ENCODE measurements around the gene FAM110C. TPM values are rescaled to one million over a fixed set of nuclear protein-coding genes. Genes with fewer than 3 reads are reported as not detected.

Gene FAM110C
- total and polyA plus RNA-seq, 9 of the 15 experiments (the other 6 are each of a cell fraction or from before 2014, with no cell fraction given) = not detected

- FAIRE-seq = no peak
- 0% methylated on average over 4 of the region's 4 CpGs for WGBS (ENCODE audit: insufficient coverage, low coverage, missing lambda C conversion rate)
- no TSS peak for BruUV-seq (replicated peaks)
Observed at GRCh38 chr2:80378-80777, 34.1 kb upstream of the FAM110C start.

More at GRCh38 chr2:80378-80777, 34.1 kb upstream of the FAM110C start:
- Histone ChIP-seq H3K9me1 (ENCODE audit: control insufficient read depth, insufficient read depth, low read length) (no peaks in the 10 kb centered on the region), H3K4me3 (no peak overlapping the region), H3K36me3 (ENCODE audit: control insufficient read depth, insufficient read depth, low read length) (no peaks in the 10 kb centered on the region), H3K4me1 (replicated peaks in 1 of 2; ENCODE audit: control insufficient read depth in 2 of 2, insufficient read depth in 2 of 2, low read length in 2 of 2) (no peaks in the 10 kb centered on the region), H3K9me3 (replicated peaks; ENCODE audit: control insufficient read depth, insufficient read depth, low read depth, low read length) (no peaks in the 10 kb centered on the region), H3K27me3 (ENCODE audit: control insufficient read depth in 2 of 2, insufficient read depth in 2 of 2, low read length in 2 of 2) (no peaks in the 10 kb centered on the region), H3K79me2 (ENCODE audit: control insufficient read depth, insufficient read depth, low read length) (no peaks in the 10 kb centered on the region), H3K27ac (ENCODE audit: extremely low read depth, low read depth, low read length) (no peak overlapping the region), H3K9ac (ENCODE audit: insufficient read depth in 1 of 2, low read depth in 2 of 2, low read length in 2 of 2) (no peak overlapping the region), H4K20me1 (replicated peaks; ENCODE audit: control insufficient read depth, insufficient read depth, low read length) (no peaks in the 10 kb centered on the region), H2AFZ (ENCODE audit: low read depth, low read length) (no peak overlapping the region), H3K4me2 (ENCODE audit: insufficient read depth, low read length) (no peak overlapping the region)
- CTCF ChIA-PET (ENCODE audit: low intra/inter-chr PET ratio) = no interaction called here
- intact Hi-C loops (cut with micrococcal nuclease) (no loop called here), in situ Hi-C loops (cut with MboI) (no loop called here)
- POLR2A ChIA-PET = no interaction called here
- no peak for ATAC-seq
- no peak for DNase-seq (ENCODE audit: extremely low read depth in 1 of 4, low spot score in 3 of 4)
- TF ChIP-seq NFIX (CRISPR knock-in tag; IDR thresholded peaks at IDR 0.05; ENCODE audit: low read depth) = no peak
- no peak for TF ChIP-seq HNRNPH1 (optimal IDR thresholded peaks at IDR 0.05; ENCODE audit: low read depth, low read length)
- TF ChIP-seq ZBTB49 (CRISPR knock-in tag; IDR thresholded peaks at IDR 0.05; ENCODE audit: borderline replicate concordance) = no peak
- no peak for TF ChIP-seq RBM34 (IDR thresholded peaks at IDR 0.05; ENCODE audit: borderline replicate concordance, insufficient read depth, low read length)
- no peak for TF ChIP-seq MEIS2 (IDR thresholded peaks at IDR 0.05; ENCODE audit: partially characterized antibody)
- TF ChIP-seq KDM4B (IDR thresholded peaks at IDR 0.05; ENCODE audit: borderline replicate concordance in 2 of 2, low read depth in 1 of 2) = no peak
- TF ChIP-seq ILK (tag; IDR thresholded peaks at IDR 0.05; ENCODE audit: borderline replicate concordance, low read depth) = no peak
- no peak for TF ChIP-seq ZNF253 (CRISPR knock-in tag; conservative IDR thresholded peaks at IDR 0.05)
- TF ChIP-seq ZC3H4 (CRISPR knock-in tag; IDR thresholded peaks at IDR 0.05; ENCODE audit: borderline replicate concordance) = no peak
- no peak for TF ChIP-seq IRF1 (CRISPR knock-in tag; IDR thresholded peaks at IDR 0.05; ENCODE audit: borderline replicate concordance)
- no peak for TF ChIP-seq ETV5 (CRISPR knock-in tag; IDR thresholded peaks at IDR 0.05; ENCODE audit: low read depth)
- no peak for TF ChIP-seq NFYB (IDR thresholded peaks at IDR 0.05; ENCODE audit: extremely low read depth, insufficient read length)
- TF ChIP-seq XRCC4 (IDR thresholded peaks at IDR 0.05; ENCODE audit: extremely low read depth, insufficient read depth, insufficient read length) = no peak

Measured in K562 (cell line).